IPS-15b (cell line): Measurements from ENCODE around the gene AMBP.

ENCODE experiments used
- H3K27me3 ChIP-seq: one replicate; pipeline ENCODE4 v1.6.1; 2013; ENCODE audit warnings: low read length; ENCODE audit not compliant: control insufficient read depth, insufficient read depth
- H3K36me3 ChIP-seq: one replicate; pipeline ENCODE4 v1.6.1; 2013; ENCODE audit warnings: low read length; ENCODE audit not compliant: control insufficient read depth, insufficient read depth
- H3K4me1 ChIP-seq: one replicate; pipeline ENCODE4 v1.6.1; 2013; ENCODE audit warnings: mild to moderate bottlenecking, low read length; ENCODE audit not compliant: control insufficient read depth, insufficient read depth
- H3K4me3 ChIP-seq: one replicate; pipeline ENCODE4 v1.5.1; 2013; ENCODE audit warnings: low read depth, low read length
- H3K9ac ChIP-seq: one replicate; pipeline ENCODE4 v1.6.1; 2013; ENCODE audit warnings: low read depth, mild to moderate bottlenecking, low read length
- H3K9me3 ChIP-seq: one replicate; pipeline ENCODE4 v1.6.1; 2013; ENCODE audit warnings: mild to moderate bottlenecking, low read length; ENCODE audit not compliant: control insufficient read depth, insufficient read depth

Gene AMBP

DNA sequence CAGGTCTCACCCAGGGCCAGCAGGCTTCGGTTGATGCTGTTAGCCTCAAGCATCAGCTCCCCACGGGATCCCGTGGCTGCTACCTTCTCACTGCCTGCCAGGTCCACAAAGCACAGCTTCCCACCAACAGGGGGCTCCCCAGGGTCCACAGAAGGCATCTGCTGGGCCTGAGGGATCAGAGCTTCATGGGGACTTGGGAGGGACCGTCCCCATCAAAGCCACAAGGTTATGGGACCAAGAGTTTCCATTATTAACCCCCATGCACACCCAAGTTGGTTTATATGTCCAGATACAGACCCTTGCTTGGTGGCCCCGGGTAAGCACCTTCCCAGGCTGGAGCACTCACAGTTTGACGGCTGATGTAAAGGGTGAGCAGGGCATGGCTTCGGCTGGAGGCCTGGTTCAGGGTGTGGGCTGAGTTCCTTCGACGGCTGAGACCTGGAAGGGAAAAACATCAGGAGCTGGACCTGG is 18.0 kb upstream of the AMBP start:
- H3K4me1 ChIP-seq = no peaks in the 10 kb centered on the region
- no peaks in the 10 kb centered on the region for H3K9me3 ChIP-seq
- H3K36me3 ChIP-seq = peaks cover 3% of the 10 kb centered on the region
- no peak overlapping the region for H3K4me3 ChIP-seq
- peaks cover 38% of the 10 kb centered on the region for H3K27me3 ChIP-seq
- H3K9ac ChIP-seq = no peak overlapping the region

DNA sequence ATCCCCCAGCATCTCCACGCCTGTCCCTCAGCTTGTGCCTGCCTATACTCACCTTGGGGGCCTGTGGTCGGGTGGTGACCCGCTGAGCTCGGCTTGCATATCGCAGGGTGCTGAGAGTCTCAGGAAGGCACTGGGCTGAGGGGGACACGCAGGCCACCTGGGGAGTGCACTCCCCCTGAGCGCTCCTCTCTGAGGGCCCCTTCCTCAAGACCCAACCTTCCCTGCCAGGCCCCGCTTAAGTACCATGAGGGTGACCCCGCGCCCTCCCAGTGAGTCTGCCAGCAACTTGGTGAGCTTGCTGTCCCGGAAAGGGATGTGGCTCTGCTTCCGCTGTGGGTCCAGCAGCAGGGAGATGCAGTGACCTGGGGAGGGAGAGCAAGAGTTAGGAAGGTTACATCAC is 16.9 kb upstream of the AMBP start:
- no peak overlapping the region for H3K4me3 ChIP-seq

DNA sequence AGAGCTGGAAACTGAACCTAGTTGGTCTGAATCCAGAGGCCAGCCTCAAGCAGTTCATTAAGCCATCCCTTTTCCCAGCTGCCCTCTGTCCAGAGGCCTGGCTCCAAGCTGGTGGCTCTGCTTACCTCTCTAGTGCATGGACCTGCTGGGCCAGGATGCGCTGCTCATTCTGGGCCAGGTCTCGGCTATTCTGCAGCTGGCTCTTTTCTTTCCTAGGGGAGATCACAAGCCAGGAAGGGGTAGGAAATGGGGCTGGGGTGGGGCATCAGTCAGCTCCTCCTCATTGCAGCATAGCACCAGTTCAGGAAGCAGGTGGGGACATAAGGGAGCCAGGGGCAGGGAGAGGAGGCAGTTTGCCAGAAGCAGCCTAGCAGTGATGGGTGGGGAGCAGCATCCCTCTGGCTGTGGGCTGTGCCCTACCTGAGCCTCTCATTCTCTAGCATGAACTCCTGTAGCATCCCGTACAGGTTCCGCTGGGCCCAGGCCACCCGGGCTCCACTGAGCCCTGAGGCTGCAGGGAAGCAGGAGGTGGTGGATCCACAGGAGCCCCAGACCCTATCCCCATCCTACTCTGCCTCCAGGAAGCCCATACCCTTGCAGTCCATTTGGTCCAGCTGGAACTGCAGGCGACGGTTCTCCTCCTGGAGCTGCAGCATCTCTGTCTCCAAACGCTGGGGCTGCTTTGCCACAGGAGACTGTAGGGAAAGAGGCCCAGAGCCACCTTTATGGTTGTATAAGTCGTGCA is 15.8 kb upstream of the AMBP start:
- H3K4me1 ChIP-seq = no peaks in the 10 kb centered on the region
- H3K9me3 ChIP-seq = no peaks in the 10 kb centered on the region
- H3K27me3 ChIP-seq = peaks cover 18% of the 10 kb centered on the region
- H3K4me3 ChIP-seq = no peak overlapping the region
- H3K36me3 ChIP-seq = peaks cover 3% of the 10 kb centered on the region
- no peak overlapping the region for H3K9ac ChIP-seq

More for the DNA sequence above, 16.9 kb upstream of the AMBP start:
- H3K9me3 ChIP-seq = no peaks in the 10 kb centered on the region
- H3K27me3 ChIP-seq = peaks cover 28% of the 10 kb centered on the region
- no peak overlapping the region for H3K9ac ChIP-seq
- peaks cover 3% of the 10 kb centered on the region for H3K36me3 ChIP-seq
- no peaks in the 10 kb centered on the region for H3K4me1 ChIP-seq

DNA sequence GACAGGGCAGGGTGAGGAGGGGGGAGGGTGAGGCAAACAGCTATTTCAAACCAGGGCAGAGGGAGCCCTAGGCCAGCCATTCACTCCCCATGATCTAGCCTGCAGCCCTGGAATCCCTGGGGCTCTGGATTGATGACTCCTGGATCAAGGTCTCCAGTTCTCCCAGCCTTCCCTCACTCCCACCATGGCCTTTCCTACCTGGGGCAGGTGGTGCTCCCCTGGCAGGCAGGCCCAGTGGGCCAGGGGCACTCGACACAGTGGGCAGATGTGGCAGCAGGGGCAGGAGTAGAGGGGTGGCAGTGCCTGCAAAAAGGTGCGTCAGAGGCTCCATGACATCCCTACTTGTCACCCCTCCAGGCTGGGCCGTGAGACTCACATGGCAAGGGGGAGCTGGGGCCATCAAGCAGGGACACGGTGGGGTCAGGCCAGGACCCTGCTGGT is 15.0 kb upstream of the AMBP start:
- peaks cover 3% of the 10 kb centered on the region for H3K36me3 ChIP-seq
- H3K27me3 ChIP-seq = peaks cover 16% of the 10 kb centered on the region
- H3K4me3 ChIP-seq = no peak overlapping the region
- H3K9ac ChIP-seq = no peak overlapping the region
- H3K9me3 ChIP-seq = no peaks in the 10 kb centered on the region
- no peaks in the 10 kb centered on the region for H3K4me1 ChIP-seq

DNA sequence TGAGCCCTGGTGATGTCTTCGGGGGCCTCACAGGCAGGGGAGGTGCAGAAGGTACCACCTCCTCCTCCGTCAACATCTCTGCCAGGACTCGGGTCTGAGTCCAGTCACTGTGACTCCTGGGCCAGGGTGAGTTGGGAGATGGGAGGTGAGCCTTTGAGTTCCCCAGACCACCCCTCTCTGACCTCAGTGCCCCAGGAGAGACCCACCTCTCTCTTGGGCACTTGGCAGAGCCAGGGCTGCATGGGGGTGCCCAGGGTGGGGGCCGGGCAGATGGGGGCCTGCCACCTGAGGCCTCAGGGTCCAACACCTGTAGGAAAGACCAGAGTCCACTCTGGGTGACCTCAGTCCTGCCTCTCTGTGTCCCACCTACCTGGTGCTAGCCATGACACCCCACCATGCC is 14.2 kb upstream of the AMBP start:
- Histone ChIP-seq H3K9me3 (no peaks in the 10 kb centered on the region), H3K4me3 (no peak overlapping the region), H3K36me3 (peaks cover 3% of the 10 kb centered on the region), H3K4me1 (no peaks in the 10 kb centered on the region), H3K27me3 (peaks cover 11% of the 10 kb centered on the region), H3K9ac (no peak overlapping the region)

DNA sequence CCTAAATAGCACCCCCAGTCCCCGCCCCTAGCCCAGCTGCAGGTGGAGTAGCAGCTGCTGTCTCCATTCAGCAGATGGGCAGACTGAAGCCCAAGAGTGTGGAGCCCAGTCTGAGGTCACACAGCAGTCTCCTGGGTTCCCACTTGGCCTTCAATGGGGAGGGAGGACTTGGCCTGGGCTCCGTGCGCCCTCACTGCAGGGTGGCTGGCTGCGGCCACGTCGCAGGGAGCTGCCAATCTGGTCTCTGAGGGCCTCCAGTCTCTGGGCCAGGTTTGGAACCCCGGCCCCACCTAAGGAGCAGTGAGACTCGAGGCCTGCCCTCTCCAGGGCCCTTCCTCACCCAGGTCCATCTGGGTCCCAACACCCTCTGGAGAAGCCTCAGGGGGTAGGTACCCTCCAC is 13.6 kb upstream of the AMBP start:
- H3K9ac ChIP-seq = no peak overlapping the region
- peaks cover 5% of the 10 kb centered on the region for H3K27me3 ChIP-seq
- no peaks in the 10 kb centered on the region for H3K9me3 ChIP-seq
- no peaks in the 10 kb centered on the region for H3K4me1 ChIP-seq
- H3K36me3 ChIP-seq = peaks cover 3% of the 10 kb centered on the region
- H3K4me3 ChIP-seq = no peak overlapping the region

DNA sequence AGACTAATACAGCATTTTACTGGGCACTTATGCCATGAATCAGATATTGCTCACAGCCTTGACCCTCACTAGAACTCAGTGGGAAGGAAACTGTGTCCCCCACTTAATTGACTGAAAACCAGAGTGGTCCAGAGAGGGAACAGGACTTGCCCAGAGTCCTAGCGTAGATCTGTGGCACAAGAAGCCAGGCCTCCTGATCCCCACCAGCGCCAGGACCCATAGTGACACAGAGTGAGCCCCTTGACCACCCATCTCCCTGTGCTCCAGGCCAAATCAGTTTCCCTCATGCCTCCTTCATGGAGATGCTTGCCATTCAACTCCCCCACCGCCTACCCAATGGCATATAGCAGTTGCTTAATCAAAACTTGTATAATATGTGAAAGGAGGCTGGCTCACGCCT is 12.7 kb upstream of the AMBP start:
- no peaks in the 10 kb centered on the region for H3K4me1 ChIP-seq
- H3K9ac ChIP-seq = no peak overlapping the region
- peaks cover 3% of the 10 kb centered on the region for H3K36me3 ChIP-seq
- no peak overlapping the region for H3K4me3 ChIP-seq
- H3K27me3 ChIP-seq = no peaks in the 10 kb centered on the region
- no peaks in the 10 kb centered on the region for H3K9me3 ChIP-seq

DNA sequence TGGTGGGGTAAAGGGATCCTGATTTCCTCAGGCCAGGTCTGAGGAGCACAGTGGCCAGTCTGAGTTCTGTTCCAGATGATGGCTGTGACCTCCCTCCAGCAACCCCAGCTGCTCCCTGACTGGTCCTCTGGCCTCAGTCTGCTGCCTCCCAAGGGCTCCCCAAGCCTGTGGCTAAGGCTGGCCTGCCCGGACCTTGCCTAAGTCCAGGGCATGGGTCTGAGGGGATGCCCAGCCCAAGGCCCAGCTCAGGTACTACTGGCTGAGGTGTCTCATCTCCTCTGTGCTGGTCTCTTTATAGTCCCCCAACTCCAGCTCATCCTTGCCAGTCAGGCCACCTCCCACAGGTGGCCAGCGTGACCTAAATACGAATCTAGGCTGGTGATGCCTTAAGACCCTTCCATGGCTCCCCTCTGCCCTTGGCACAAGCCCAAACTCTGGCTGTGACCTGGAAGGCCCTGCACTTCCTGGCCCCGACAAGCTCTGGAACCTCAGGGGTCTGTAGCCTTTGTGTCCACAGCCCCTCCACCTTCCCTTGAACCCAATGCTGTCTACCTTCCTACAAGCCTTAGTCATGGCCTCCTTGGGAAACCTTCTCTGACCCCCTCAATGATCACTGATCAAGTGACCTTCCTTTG is 11.2 kb upstream of the AMBP start:
- Histone ChIP-seq H3K36me3 (peaks cover 3% of the 10 kb centered on the region), H3K9ac (no peak overlapping the region), H3K4me3 (no peak overlapping the region), H3K4me1 (no peaks in the 10 kb centered on the region), H3K9me3 (no peaks in the 10 kb centered on the region), H3K27me3 (no peaks in the 10 kb centered on the region)

DNA sequence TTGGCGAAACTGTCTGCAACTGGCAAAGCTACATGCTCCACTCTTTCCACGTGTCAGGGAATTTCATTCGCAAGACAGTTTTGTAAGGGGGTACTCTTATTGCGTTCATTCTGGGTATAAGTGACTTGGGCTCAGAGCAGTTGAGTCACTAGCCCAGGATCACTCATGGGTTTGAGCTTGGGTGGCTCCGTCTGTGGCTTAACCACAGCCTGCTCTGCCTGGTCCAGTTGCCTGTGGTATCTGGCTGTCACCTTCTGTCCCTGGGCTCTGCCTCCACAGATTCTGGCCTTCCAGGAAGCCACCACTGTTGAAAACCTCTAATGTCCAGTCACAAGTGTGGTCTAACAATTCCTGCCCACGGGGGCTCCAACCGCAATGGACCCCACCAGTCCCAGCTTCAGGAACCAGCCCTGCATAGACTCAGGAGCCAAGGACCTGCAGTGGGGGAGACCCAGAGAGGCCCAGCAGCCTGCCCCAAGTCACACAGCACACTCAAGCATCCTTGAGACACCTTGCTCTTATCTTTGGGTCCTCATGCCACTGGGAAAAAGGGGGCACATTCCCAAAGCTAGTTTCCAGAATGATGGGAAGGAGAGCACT is 10.6 kb upstream of the AMBP start:
- Histone ChIP-seq H3K4me1 (no peaks in the 10 kb centered on the region), H3K4me3 (no peak overlapping the region), H3K9me3 (no peaks in the 10 kb centered on the region), H3K27me3 (no peaks in the 10 kb centered on the region), H3K36me3 (peaks cover 3% of the 10 kb centered on the region), H3K9ac (no peak overlapping the region)

DNA sequence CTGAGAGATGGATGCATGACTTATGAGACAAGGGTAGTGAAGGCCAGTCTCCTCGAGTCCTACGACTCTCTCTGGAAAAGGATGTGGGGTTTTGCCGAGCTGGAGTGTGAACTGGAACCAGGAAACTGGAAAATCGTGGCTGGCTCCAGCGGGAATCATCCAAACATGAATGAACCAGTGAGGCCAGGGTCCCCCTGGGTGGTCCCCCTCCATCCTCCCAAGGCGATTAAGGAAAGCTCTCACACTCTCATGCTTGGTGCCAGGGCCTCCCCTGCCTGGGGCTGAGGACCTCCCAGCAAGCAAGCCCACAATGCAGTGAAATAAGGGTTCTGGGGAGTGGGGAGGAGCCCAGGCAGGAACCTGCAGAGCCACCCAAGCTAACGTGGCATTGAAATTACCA is 9.6 kb upstream of the AMBP start:
- H3K9ac ChIP-seq = no peak overlapping the region
- no peaks in the 10 kb centered on the region for H3K27me3 ChIP-seq
- H3K4me3 ChIP-seq = no peak overlapping the region
- H3K36me3 ChIP-seq = no peaks in the 10 kb centered on the region
- no peaks in the 10 kb centered on the region for H3K4me1 ChIP-seq
- H3K9me3 ChIP-seq = no peaks in the 10 kb centered on the region

DNA sequence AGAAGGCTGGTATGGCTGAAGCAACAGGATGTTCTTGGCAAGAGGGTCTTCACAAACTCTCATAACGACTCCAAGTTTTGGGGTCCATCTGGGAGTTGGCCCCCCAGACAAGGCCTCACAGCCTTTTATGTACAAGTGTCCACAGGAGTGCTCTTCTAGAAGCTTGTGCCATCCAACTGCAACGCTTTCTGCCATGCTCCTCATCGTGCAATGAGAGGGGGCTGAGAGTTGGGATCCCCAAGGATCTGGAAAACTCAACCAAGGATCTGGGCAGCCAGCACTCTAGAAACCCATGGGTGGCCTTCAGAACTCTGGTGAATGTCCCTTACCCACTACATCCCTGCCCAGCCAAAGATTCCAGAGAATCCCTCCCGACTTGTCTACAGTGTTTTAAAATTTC is 8.5 kb upstream of the AMBP start:
- H3K27me3 ChIP-seq = no peaks in the 10 kb centered on the region
- no peaks in the 10 kb centered on the region for H3K9me3 ChIP-seq
- no peaks in the 10 kb centered on the region for H3K4me1 ChIP-seq
- H3K4me3 ChIP-seq = no peak overlapping the region
- H3K36me3 ChIP-seq = no peaks in the 10 kb centered on the region
- H3K9ac ChIP-seq = no peak overlapping the region

DNA sequence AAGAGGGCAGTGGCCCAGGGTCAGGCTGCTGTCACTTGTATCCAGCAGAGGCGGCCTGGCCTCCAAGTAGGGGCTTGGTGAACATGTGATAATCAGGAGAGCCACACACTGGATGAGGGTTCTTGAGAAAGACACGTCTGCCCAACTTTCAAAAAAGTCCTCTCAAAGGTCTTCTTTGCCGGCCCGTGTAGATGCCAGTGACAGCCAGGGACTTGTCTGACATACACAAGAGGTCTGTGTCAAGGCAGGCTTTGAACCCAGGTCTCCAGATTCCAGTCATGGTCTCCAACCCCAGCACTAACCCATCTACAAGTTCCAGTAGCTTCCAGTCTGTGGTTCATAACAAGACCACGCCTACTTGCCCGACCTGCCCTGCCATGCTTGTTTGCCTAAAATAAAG is 7.9 kb upstream of the AMBP start:
- no peaks in the 10 kb centered on the region for H3K36me3 ChIP-seq
- no peaks in the 10 kb centered on the region for H3K27me3 ChIP-seq
- no peaks in the 10 kb centered on the region for H3K9me3 ChIP-seq
- H3K4me1 ChIP-seq = no peaks in the 10 kb centered on the region
- H3K4me3 ChIP-seq = no peak overlapping the region
- no peak overlapping the region for H3K9ac ChIP-seq
